Neural progenitor cell (in vitro differentiated cells): ENCODE data around the gene MAN1A1.

Source experiments
- EZH2 ChIP-seq: fragments of 200-600 bp; sonication (generic); IDR thresholded peaks from 2 replicates; pipeline ENCODE4 v1.6.1; 2017; ENCODE audit warnings: antibody characterized with exemption, mild to moderate bottlenecking, moderate library complexity
- TF ChIP-seq, protein P1 (sequence below): fragments of 200-600 bp; sonication (generic); IDR thresholded peaks from 2 replicates; pipeline ENCODE4 v1.5.1; 2017; ENCODE audit warnings: antibody characterized with exemption, mild to moderate bottlenecking

DNA sequence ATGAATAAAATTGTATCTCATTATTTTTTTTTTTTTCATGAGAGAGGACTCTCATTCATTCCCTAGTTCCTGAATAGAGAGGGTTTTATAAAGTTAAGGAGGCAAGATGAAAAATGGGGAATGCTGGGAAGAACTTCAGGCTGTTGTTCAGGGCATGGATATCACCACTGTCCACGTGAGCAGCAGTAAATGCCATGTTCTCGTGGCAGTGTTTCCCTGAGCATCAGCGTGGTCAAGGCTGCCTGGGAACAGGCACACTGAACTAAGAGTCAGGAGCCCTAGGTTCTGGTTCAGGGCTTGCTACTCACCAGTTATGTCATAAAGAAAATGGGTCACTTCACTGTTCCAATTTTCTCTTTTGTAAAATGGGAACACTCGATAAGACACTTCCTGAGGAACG is 93.2 kb downstream of the MAN1A1 start:
- no peak for TF ChIP-seq EZH2
- TF ChIP-seq, protein P1, sequence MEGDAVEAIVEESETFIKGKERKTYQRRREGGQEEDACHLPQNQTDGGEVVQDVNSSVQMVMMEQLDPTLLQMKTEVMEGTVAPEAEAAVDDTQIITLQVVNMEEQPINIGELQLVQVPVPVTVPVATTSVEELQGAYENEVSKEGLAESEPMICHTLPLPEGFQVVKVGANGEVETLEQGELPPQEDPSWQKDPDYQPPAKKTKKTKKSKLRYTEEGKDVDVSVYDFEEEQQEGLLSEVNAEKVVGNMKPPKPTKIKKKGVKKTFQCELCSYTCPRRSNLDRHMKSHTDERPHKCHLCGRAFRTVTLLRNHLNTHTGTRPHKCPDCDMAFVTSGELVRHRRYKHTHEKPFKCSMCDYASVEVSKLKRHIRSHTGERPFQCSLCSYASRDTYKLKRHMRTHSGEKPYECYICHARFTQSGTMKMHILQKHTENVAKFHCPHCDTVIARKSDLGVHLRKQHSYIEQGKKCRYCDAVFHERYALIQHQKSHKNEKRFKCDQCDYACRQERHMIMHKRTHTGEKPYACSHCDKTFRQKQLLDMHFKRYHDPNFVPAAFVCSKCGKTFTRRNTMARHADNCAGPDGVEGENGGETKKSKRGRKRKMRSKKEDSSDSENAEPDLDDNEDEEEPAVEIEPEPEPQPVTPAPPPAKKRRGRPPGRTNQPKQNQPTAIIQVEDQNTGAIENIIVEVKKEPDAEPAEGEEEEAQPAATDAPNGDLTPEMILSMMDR = no peak
